Placental pericyte (primary cell): ENCODE results near the gene GRM5. TPM values are rescaled to one million over a fixed set of nuclear protein-coding genes. Genes with fewer than 3 reads are reported as not detected.

Experiments
- small RNA-seq: library from RNA; depleted of rRNA; stranded (forward); fragments of <200 nt; gene quantifications from one replicate; pipeline ENCODE3, GENCODE V24; 2012; ENCODE audit warnings: low replicate concordance
- total RNA-seq: library from RNA; depleted of rRNA; stranded (reverse); fragments of >200 nt; gene quantifications from 2 replicates; pipeline ENCODE4 v1.2.3, GENCODE V29; 2012

The GRM5 gene
- under 0.01 TPM in 1 of 2 replicates, not detected in the other for total RNA-seq

GRCh38 chr11:89065651-89066201 lies at the start of gene GRM5:
Gene GRM5, minus strand, starts transcription at chr11:89065982. Its CDS starts 18,110 bp downstream, at chr11:89047872.

Small RNAs within 50 kb of the gene (small RNA-seq; reads per million reads assigned to genes)
- 7.1 reads per million, percentile 92 among the genes with 10 or more reads in this experiment for gene RNU6-16P

Other genes starting within 250 kb of the GRM5 start
- not detected in 2 replicates for gene TYR, start 111.9 kb upstream of the GRM5 start, total RNA-seq